ENCODE results near the gene RPS19BP1.

RPS19BP1 gene

GRCh38 chr22:39574779-39575551 is 42.4 kb upstream of the RPS19BP1 start:
- H3K4me2 ChIP-seq, result peak overlapping the region in 9 of 11 experiments; percentile 1 to 62 (median 25); a peak in 11 of 22 replicates

GRCh38 chr22:39571538-39571937 is 39.0 kb upstream of the RPS19BP1 start:
- H4K20me1 ChIP-seq, result peaks cover 0 to 4% (median 0%) of the 10 kb centered on the region in 11 experiments; a peak in 1 of 22 replicates
- no peaks in the 10 kb centered on the region for H3K27me3 ChIP-seq
- H3K9me3 ChIP-seq (replicated peaks in 1 of 11), result peaks cover 0 to 7% (median 4%) of the 10 kb centered on the region in 11 experiments; a peak in 5 of 22 replicates
- no peak for TF ChIP-seq Cebpa-rat (IDR thresholded peaks at IDR 0.05)
- H3K4me2 ChIP-seq, result no peak overlapping the region
- H3K27ac ChIP-seq, result peak overlapping the region in 1 of 11 experiments; percentile 12; a peak in 2 of 22 replicates
- no peaks in the 10 kb centered on the region for H3K36me3 ChIP-seq
- H3K9ac ChIP-seq, result no peak overlapping the region
- H3K4me1 ChIP-seq, result peaks cover 23 to 61% (median 50%) of the 10 kb centered on the region in 10 experiments
- H3K4me3 ChIP-seq, result no peak overlapping the region

More at GRCh38 chr22:39574779-39575551, 42.4 kb upstream of the RPS19BP1 start:
- H4K20me1 ChIP-seq, result peaks cover 0 to 4% (median 0%) of the 10 kb centered on the region in 11 experiments; a peak in 1 of 22 replicates
- no peaks in the 10 kb centered on the region for H3K27me3 ChIP-seq
- TF ChIP-seq Cebpa-rat (IDR thresholded peaks at IDR 0.05), result no peak
- no peak overlapping the region for H3K4me3 ChIP-seq
- no peaks in the 10 kb centered on the region for H3K36me3 ChIP-seq
- peaks cover 0 to under 1% (median 0%) of the 10 kb centered on the region in 11 experiments; a peak in 4 of 22 replicates for H3K9me3 ChIP-seq (replicated peaks in 1 of 11)
- H3K4me1 ChIP-seq, result peaks cover 18 to 55% (median 45%) of the 10 kb centered on the region in 10 experiments
- 0 out of 22 replicates have a peak overlapping the region, but pooled peaks of 1 of the 11 experiments have one; percentile 0 for H3K27ac ChIP-seq
- H3K9ac ChIP-seq, result no peak overlapping the region

GRCh38 chr22:39570665-39571064 is 38.1 kb upstream of the RPS19BP1 start, which contains the start of gene CACNA1I:
CACNA1I (plus strand) TSS chr22:39570753; CDS start chr22:39570753, 0 bp downstream.
- Histone ChIP-seq H3K9ac (no peak within 1 kb of the TSS), H3K36me3 (no peaks in the 10 kb centered on the region), H3K4me3 (no peak within 1 kb of the TSS), H3K4me2 (peak within 1 kb of the TSS in 6 of 11 experiments; percentile 10 to 71 (median 37); a peak in 4 of 22 replicates), H3K27ac (peak within 1 kb of the TSS in 1 of 11 experiments; percentile 12; a peak in 2 of 22 replicates), H3K4me1 (peaks cover 21 to 55% (median 43%) of the 10 kb centered on the region in 10 experiments), H3K9me3 (replicated peaks in 1 of 11) (peaks cover 0 to 11% (median 4%) of the 10 kb centered on the region in 11 experiments; a peak in 6 of 22 replicates), H4K20me1 (no peaks in the 10 kb centered on the region), H3K27me3 (no peaks in the 10 kb centered on the region)
- no peak for TF ChIP-seq Cebpa-rat (IDR thresholded peaks at IDR 0.05)

- Histone ChIP-seq H3K27ac (no peak overlapping the region), H3K27me3 (no peaks in the 10 kb centered on the region), H4K20me1 (no peaks in the 10 kb centered on the region), H3K36me3 (no peaks in the 10 kb centered on the region), H3K4me1 (peaks cover 21 to 51% (median 41%) of the 10 kb centered on the region in 10 experiments), H3K4me3 (no peak overlapping the region), H3K9ac (no peak overlapping the region), H3K9me3 (replicated peaks in 1 of 11) (peaks cover 0 to 14% (median 4%) of the 10 kb centered on the region in 11 experiments; a peak in 6 of 22 replicates), H3K4me2 (peak overlapping the region in 3 of 11 experiments; percentile 7 to 42 (median 20); a peak in 1 of 22 replicates)
- 0 out of 22 replicates have a peak, but pooled peaks of 1 of the 11 experiments have one; percentile 31 for TF ChIP-seq Cebpa-rat (IDR thresholded peaks at IDR 0.05)
Measured at GRCh38 chr22:39570226-39570625, 37.7 kb upstream of the RPS19BP1 start.

GRCh38 chr22:39569066-39569465 is 36.5 kb upstream of the RPS19BP1 start:
- no peaks in the 10 kb centered on the region for H4K20me1 ChIP-seq
- peak overlapping the region in 10 of 11 experiments; percentile 64 to 93 (median 80); a peak in 18 of 22 replicates for H3K4me2 ChIP-seq
- H3K4me1 ChIP-seq, result peaks cover 11 to 45% (median 34%) of the 10 kb centered on the region in 10 experiments
- H3K9me3 ChIP-seq (replicated peaks in 1 of 11), result peaks cover 0 to 14% (median 4%) of the 10 kb centered on the region in 11 experiments; a peak in 6 of 22 replicates
- H3K36me3 ChIP-seq, result no peaks in the 10 kb centered on the region
- no peak for TF ChIP-seq Cebpa-rat (IDR thresholded peaks at IDR 0.05)
- 0 out of 22 replicates have a peak overlapping the region, but pooled peaks of 1 of the 11 experiments have one; percentile 10 for H3K9ac ChIP-seq
- peak overlapping the region in 1 of 11 experiments; percentile 46; a peak in 1 of 22 replicates for H3K27ac ChIP-seq
- no peaks in the 10 kb centered on the region for H3K27me3 ChIP-seq
- no peak overlapping the region for H3K4me3 ChIP-seq

GRCh38 chr22:39568278-39568981 is 35.9 kb upstream of the RPS19BP1 start:
- no peak for TF ChIP-seq Cebpa-rat (IDR thresholded peaks at IDR 0.05)
- Histone ChIP-seq H3K4me3 (0 out of 20 replicates have a peak overlapping the region, but pooled peaks of 1 of the 10 experiments have one; percentile 24), H3K9ac (peak overlapping the region in 4 of 11 experiments; percentile 3 to 41 (median 16); a peak in 4 of 22 replicates), H3K27ac (peak overlapping the region in 3 of 11 experiments; percentile 2 to 46 (median 4); a peak in 3 of 22 replicates), H3K27me3 (no peaks in the 10 kb centered on the region), H3K4me1 (peaks cover 11 to 48% (median 35%) of the 10 kb centered on the region in 10 experiments), H3K36me3 (no peaks in the 10 kb centered on the region), H4K20me1 (no peaks in the 10 kb centered on the region), H3K4me2 (peak overlapping the region; percentile 64 to 93 (median 81)), H3K9me3 (replicated peaks in 1 of 11) (peaks cover 0 to 14% (median 4%) of the 10 kb centered on the region in 11 experiments; a peak in 6 of 22 replicates)

GRCh38 chr22:39567135-39567946 is 34.8 kb upstream of the RPS19BP1 start:
- Histone ChIP-seq H3K27me3 (no peaks in the 10 kb centered on the region), H3K9ac (peak overlapping the region in 9 of 11 experiments; percentile 3 to 56 (median 23); a peak in 10 of 22 replicates), H3K4me2 (peak overlapping the region; percentile 64 to 93 (median 81)), H3K4me1 (peaks cover 11 to 55% (median 35%) of the 10 kb centered on the region in 10 experiments), H4K20me1 (0 out of 22 replicates have a peak, but pooled peaks cover 0 to 5% (median 0%) of the 10 kb centered on the region in 11 experiments), H3K4me3 (peak overlapping the region in 4 of 10 experiments; percentile 24 to 56 (median 42); a peak in 6 of 20 replicates), H3K9me3 (replicated peaks in 1 of 11) (peaks cover 0 to 14% (median 4%) of the 10 kb centered on the region in 11 experiments; a peak in 6 of 22 replicates), H3K36me3 (no peaks in the 10 kb centered on the region), H3K27ac (peak overlapping the region in 9 of 11 experiments; percentile 9 to 52 (median 44); a peak in 15 of 22 replicates)
- no peak for TF ChIP-seq Cebpa-rat (IDR thresholded peaks at IDR 0.05)

All from BLaER1 treated with 17β-estradiol and CSF1 and Interleukin-3, amounts not matched to agents 10 nM and 100 nM (cell line).